GM12892 (cell line): ENCODE results near the gene CHST8.

Experiments used
- POLR2A ChIP-seq: IDR thresholded peaks from 2 replicates; pipeline ENCODE4 v1.6.1; 2011; ENCODE audit warnings: low read depth, low read length, control low read depth
- POLR2AphosphoS5 ChIP-seq: IDR thresholded peaks from 2 replicates; pipeline ENCODE4 v1.6.1; 2011; ENCODE audit warnings: low read depth, low read length, control low read depth

- TF ChIP-seq POLR2A (no peak), POLR2AphosphoS5 (no peak)
Measured at GRCh38 chr19:33691736-33692135, 70.0 kb downstream of the CHST8 start.
